HG03432 (cell line): Measurements from ENCODE around the gene VIP.

Experiments used
- ATAC-seq: cut with Tn5 transposase; IDR thresholded peaks from one replicate; pipeline ENCODE4 v1.9.1; 2021; ENCODE audit warnings: mild to moderate bottlenecking, moderate library complexity; ENCODE audit not compliant: unreplicated experiment

The VIP gene

DNA sequence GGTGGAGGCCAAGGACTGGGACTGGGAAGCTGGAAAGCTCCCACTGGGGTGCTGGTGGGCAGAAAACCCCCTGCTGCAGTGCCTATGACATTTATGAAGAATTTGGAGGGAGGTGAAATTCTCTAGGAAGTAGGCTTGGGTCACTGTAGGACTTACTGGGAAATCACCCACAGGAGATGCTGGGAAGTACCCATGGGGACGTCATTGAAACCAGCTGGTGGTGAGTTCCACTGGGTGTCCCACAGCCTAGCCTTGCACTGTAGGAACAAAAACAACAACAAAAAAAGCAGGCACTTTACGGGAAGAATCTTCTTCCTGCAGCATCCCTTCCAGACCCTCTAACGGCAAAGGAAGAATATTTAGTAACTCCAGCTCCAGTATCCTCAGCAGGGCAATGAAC is 26.2 kb downstream of the VIP start:
- ATAC-seq, result peak; percentile 46

- peak; percentile 70 for ATAC-seq
These were observed 32.8 kb downstream of the VIP start for GRCh38 chr6:152783217-152783878.

DNA sequence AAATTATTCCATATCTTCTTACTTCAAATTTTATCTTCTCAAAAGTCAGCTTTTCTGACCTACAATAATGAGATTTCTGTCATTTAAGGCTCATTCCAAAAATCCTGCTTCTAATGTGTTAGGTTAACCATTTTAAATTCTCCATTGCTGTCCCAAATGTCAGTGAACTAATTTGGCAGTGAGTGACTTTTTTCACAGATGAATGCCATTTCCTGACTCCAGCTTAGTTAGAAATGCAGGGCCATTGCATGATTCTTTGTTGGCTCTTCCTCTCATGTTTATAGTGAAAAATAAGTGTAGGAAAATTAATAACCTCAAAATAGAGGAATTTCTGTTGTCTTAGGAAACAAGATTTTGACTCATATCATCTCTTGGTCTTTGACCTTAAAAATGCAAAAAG is 44.1 kb downstream of the VIP start:
- no peak for ATAC-seq

- no peak for ATAC-seq
These were observed 53.6 kb downstream of the VIP start for GRCh38 chr6:152804150-152804549.
